SK-N-SH (cell line): ENCODE data around the gene FBXO47. TPM values are rescaled to one million over a fixed set of nuclear protein-coding genes. Genes with fewer than 3 reads are reported as not detected.
"Not testable (repeated sequence)": the region's sequence is repeated elsewhere in the genome, so short reads cannot be mapped to it uniquely, and the experiment has no call there.

Source experiments
- CTCF ChIA-PET: fragments of 300-600, 350-600 bp; formaldehyde crosslinking; extraction: SDS; loops from one replicate; lab custom pipeline; 2021; lab: Yijun Ruan, JAX
- POLR2A ChIA-PET: fragments of 350-600 bp; sonication (Branson Sonifier 250); formaldehyde crosslinking; extraction: SDS; loops from one replicate; lab custom pipeline; 2020; ENCODE audit warnings: antibody characterized with exemption, inconsistent platforms; lab: Yijun Ruan, JAX
- DNase-seq: peaks from one replicate; pipeline ENCODE4 v3.0.0; 2012
- H2AFZ ChIP-seq: fragments of 200-600 bp; sonication (generic); 2 replicates; pipeline ENCODE4 v1.8.1; 2016; ENCODE audit warnings: antibody characterized with exemption, mild to moderate bottlenecking, low read depth
- H3F3A ChIP-seq: fragments of 200-600 bp; sonication (generic); replicated peaks from 2 replicates; pipeline ENCODE3; 2016; ENCODE audit warnings: antibody characterized with exemption, mild to moderate bottlenecking; ENCODE audit not compliant: insufficient read depth
- H3K27ac ChIP-seq, 2 experiments: fragments of 200-500 bp in 1 of 2; fragments of 200-600 bp in 1 of 2; sonication (Bioruptor generic) in 1 of 2; sonication (generic), shearing (Covaris generic) in 1 of 2; 2 replicates each; pipeline versions ENCODE4 v1.5.1 to v1.6.1; 2014 to 2016; ENCODE audit warnings: low read depth in 2 of 2, inconsistent platforms in 1 of 2, low read length in 1 of 2, mild to moderate bottlenecking in 1 of 2, mixed read lengths in 1 of 2
- H3K27me3 ChIP-seq: fragments of 200-600 bp; sonication (generic), shearing (Covaris generic); 2 replicates; pipeline ENCODE4 v1.6.1; 2016; ENCODE audit warnings: mixed run types; ENCODE audit not compliant: insufficient read depth
- H3K36me3 ChIP-seq, 2 experiments: fragments of 200-500 bp in 1 of 2; fragments of 200-600 bp in 1 of 2; sonication (Bioruptor generic) in 1 of 2; sonication (generic) in 1 of 2; replicated peaks in 1 of 2; 2 replicates each; pipeline versions ENCODE3 to v1.5.1; 2014 to 2016; ENCODE audit warnings: low read length in 1 of 2, mild to moderate bottlenecking in 1 of 2; ENCODE audit not compliant: insufficient read depth in 2 of 2, control insufficient read depth in 1 of 2
- H3K4me1 ChIP-seq, 2 experiments: fragments of 200-500 bp in 1 of 2; fragments of 200-600 bp in 1 of 2; sonication (Bioruptor generic) in 1 of 2; sonication (generic), shearing (Covaris generic) in 1 of 2; 2 replicates each; pipeline versions ENCODE4 v1.5.1 to v1.6.1; 2014 to 2016; ENCODE audit warnings: low read depth in 1 of 2, low read length in 1 of 2, mixed run types in 1 of 2; ENCODE audit not compliant: insufficient read depth in 2 of 2, control insufficient read depth in 1 of 2
- H3K4me2 ChIP-seq: fragments of 200-600 bp; sonication (generic), shearing (Covaris generic); 2 replicates; pipeline ENCODE4 v1.6.1; 2017; ENCODE audit warnings: mixed run types
- H3K4me3 ChIP-seq, 2 experiments: fragments of 200-500 bp in 1 of 2; fragments of 200-600 bp in 1 of 2; sonication (Bioruptor generic) in 1 of 2; sonication (generic), shearing (Covaris generic) in 1 of 2; 2 replicates each; pipeline versions ENCODE4 v1.5.1 to v1.8.1; 2014 to 2016; ENCODE audit warnings: low read depth in 2 of 2, inconsistent platforms in 1 of 2, low read length in 1 of 2, mild to moderate bottlenecking in 1 of 2, mixed read lengths in 1 of 2, moderate library complexity in 1 of 2
- H3K79me2 ChIP-seq: fragments of 200-600 bp; sonication (generic); 2 replicates; pipeline ENCODE4 v1.8.1; 2017; ENCODE audit warnings: mild to moderate bottlenecking; ENCODE audit not compliant: insufficient read depth
- H3K9ac ChIP-seq: fragments of 200-600 bp; sonication (generic); 2 replicates; pipeline ENCODE4 v1.6.1; 2017; ENCODE audit warnings: mixed run types
- H3K9me2 ChIP-seq: fragments of 200-600 bp; sonication (generic); 2 replicates; pipeline ENCODE4 v1.6.1; 2017; ENCODE audit warnings: mixed run types
- H3K9me3 ChIP-seq: fragments of 200-600 bp; sonication (generic); 2 replicates; pipeline ENCODE4 v1.6.1; 2017; ENCODE audit warnings: mixed run types, mild to moderate bottlenecking, moderate library complexity
- H4K20me1 ChIP-seq: fragments of 200-600 bp; sonication (generic); 2 replicates; pipeline ENCODE4 v1.6.1; 2017; ENCODE audit warnings: mild to moderate bottlenecking, mixed run types; ENCODE audit not compliant: insufficient read depth
- CTCF ChIP-seq: fragments of 200-600 bp; sonication (generic); IDR thresholded peaks from 2 replicates; pipeline ENCODE4 v1.6.1; 2017; ENCODE audit warnings: antibody characterized with exemption, mild to moderate bottlenecking, moderate library complexity
- ELF1 ChIP-seq: IDR thresholded peaks from 2 replicates; pipeline ENCODE4 v1.4.0; 2012
- EZH2phosphoT487 ChIP-seq: fragments of 200-600 bp; sonication (generic); IDR thresholded peaks from 2 replicates; pipeline ENCODE4 v1.6.1; 2017; ENCODE audit warnings: low read depth, mixed run types, mild to moderate bottlenecking, antibody characterized with exemption, moderate library complexity, borderline replicate concordance
- GABPA ChIP-seq: IDR thresholded peaks from 2 replicates; pipeline ENCODE4 v1.4.0; 2012; ENCODE audit warnings: low read depth, mild to moderate bottlenecking
- MEF2A ChIP-seq: IDR thresholded peaks from 2 replicates; pipeline ENCODE4 v1.4.0; 2012; ENCODE audit warnings: low read depth, borderline replicate concordance
- MXI1 ChIP-seq: IDR thresholded peaks from 2 replicates; pipeline ENCODE4 v1.6.1; 2012; ENCODE audit warnings: mild to moderate bottlenecking, low read depth, low read length, improper control_type of control experiment
- TCF12 ChIP-seq: IDR thresholded peaks from 2 replicates; pipeline ENCODE4 v1.4.0; 2012
- WGBS: methylation state at CpG from one replicate; pipeline ENCODE4 v1.1.6; 2017; ENCODE audit warnings: low lambda C conversion rate; 5-methylcytosine and 5-hydroxymethylcytosine counted together
- polyA plus RNA-seq, 3 experiments: library from polyadenylated mRNA; depleted of rRNA; stranded (reverse); fragments of >200 nt; gene quantifications; 2 replicates each; pipeline ENCODE4 v1.2.3, GENCODE V29; 2012

FBXO47 gene
- polyA plus RNA-seq, 1 of the 3 experiments (the other 2 are of a cell fraction) = not detected

DNA sequence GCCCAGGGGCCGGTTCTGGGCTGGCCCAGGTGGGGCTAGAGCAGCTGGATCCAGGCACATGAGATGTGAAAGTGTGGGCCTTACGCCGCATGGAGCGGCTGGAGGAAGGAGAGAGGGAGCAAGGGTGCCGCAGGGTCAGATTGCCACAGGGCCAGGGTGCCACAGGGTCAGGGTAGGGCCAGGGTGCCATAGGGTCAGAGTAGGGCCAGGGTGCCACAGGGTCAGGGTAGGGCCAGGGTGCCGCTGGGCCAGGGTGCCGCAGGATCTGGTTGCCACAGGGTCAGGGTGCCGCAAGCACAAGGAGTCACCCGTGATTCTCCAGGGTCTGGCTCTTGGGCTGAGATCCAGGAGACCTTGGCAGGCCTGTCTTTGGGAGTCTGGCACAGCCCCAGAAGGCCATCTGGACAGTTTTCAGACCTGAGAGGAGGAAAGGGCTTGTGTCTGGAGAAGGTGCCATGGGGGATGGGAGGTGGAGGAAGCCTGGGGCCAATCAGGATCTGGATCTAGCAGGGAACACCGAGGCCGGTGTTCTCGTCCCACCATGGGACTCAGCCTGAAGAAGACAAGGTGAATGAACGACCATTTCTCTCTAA lies 54.9 kb downstream of the FBXO47 start (continued):
- TF ChIP-seq MEF2A (no peak), TCF12 (peak; percentile 94), GABPA (no peak)

GRCh38 chr17:38911731-38912081 lies 55.5 kb downstream of the FBXO47 start:
- H3K9ac ChIP-seq, DNase-seq, H3K27ac ChIP-seq, CTCF ChIA-PET, H2AFZ ChIP-seq, H3K4me3 ChIP-seq, H3K9me3 ChIP-seq, H3K9me2 ChIP-seq, H3F3A ChIP-seq, H3K4me2 ChIP-seq, H3K27me3 ChIP-seq: not testable (repeated sequence)
- peaks cover 0 to 45% of the 10 kb centered on the region in 2 experiments; a peak in 2 of 4 replicates for H3K4me1 ChIP-seq
- H3K79me2 ChIP-seq = peaks cover 77% of the 10 kb centered on the region
- POLR2A ChIA-PET = interaction anchor here (1.3 kb wide), 1 partner anchor 58 kb away, joined by 3 read pairs; the partner anchor contains the start of gene RPL23
- H4K20me1 ChIP-seq = peaks cover 70% of the 10 kb centered on the region
- H3K36me3 ChIP-seq = peaks cover 14 to 26% of the 10 kb centered on the region in 2 experiments
- WGBS = 100% methylated on average over 7 of the region's 8 CpGs

DNA sequence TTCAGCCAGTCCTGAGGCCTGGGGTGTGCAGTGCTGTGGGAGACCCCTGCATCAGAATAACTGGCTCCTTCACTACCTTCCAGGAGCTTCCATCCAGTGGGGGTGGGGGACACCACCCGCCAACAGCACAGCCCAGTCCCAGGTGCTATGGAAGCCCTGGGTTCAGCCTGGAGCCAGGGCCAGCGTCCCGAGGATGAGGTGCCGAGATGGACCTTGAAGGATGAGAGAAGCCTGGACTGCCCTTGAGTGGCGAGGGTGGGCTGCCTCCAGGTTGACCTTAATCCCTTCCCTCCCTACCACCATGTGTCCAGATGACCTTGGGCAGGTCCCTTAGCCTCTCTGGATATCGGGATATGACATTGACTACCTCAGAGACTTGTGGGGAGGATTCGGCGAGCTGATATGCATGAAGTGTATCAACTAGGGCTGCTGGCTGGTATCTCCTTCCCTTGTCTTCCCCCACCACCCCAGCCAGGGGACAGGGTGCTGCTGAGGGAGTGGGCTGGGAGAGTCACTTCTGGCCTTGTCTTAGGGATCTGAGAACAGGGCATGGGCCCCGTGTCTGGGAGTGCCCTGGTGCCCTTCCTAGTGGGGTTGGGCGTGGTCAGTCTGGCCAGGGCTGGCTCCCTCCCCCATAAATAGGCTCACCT lies 56.0 kb downstream of the FBXO47 start:
- CTCF ChIA-PET = interaction anchor here (1.0 kb wide), 1 partner anchor 41 kb away, joined by 3 read pairs; the partner anchor contains the start of gene LASP1
- Histone ChIP-seq H3K4me2 (no peak overlapping the region), H3K9me3 (no peaks in the 10 kb centered on the region), H3K27ac (no peak overlapping the region), H3K9ac (no peak overlapping the region), H3F3A (peaks cover 3% of the 10 kb centered on the region), H3K36me3 (peaks cover 11 to 25% of the 10 kb centered on the region in 2 experiments), H4K20me1 (peaks cover 74% of the 10 kb centered on the region), H2AFZ (no peak overlapping the region), H3K4me3 (no peak overlapping the region), H3K9me2 (no peaks in the 10 kb centered on the region), H3K79me2 (peaks cover 82% of the 10 kb centered on the region), H3K4me1 (peaks cover 0 to 45% of the 10 kb centered on the region in 2 experiments; a peak in 2 of 4 replicates), H3K27me3 (no peaks in the 10 kb centered on the region)
- POLR2A ChIA-PET = interaction anchor here (0.9 to 1.3 kb wide), 2 partner anchors 14 to 58 kb away, joined by 3 to 4 read pairs; partner anchors contain the start of genes LASP1NB and RPL23
- 95% methylated on average over 2 of the region's 10 CpGs for WGBS
- no peak for TF ChIP-seq MXI1
- no peak for DNase-seq

- DNase-seq = no peak
- Histone ChIP-seq H4K20me1 (peaks cover 77% of the 10 kb centered on the region), H3F3A (peaks cover 3% of the 10 kb centered on the region), H3K79me2 (peaks cover 84% of the 10 kb centered on the region), H3K4me2 (no peak overlapping the region), H3K27me3 (no peaks in the 10 kb centered on the region), H3K36me3 (peaks cover 9 to 19% of the 10 kb centered on the region in 2 experiments), H3K4me3 (no peak overlapping the region), H3K9me3 (no peaks in the 10 kb centered on the region), H2AFZ (no peak overlapping the region), H3K9ac (no peak overlapping the region), H3K27ac (no peak overlapping the region), H3K4me1 (peaks cover 0 to 38% of the 10 kb centered on the region in 2 experiments; a peak in 1 of 4 replicates), H3K9me2 (no peaks in the 10 kb centered on the region)
- CTCF ChIA-PET = interaction anchor here (1.0 to 1.8 kb wide), 2 partner anchors 16 to 40 kb away, joined by 3 to 6 read pairs; partner anchors contain the start of gene LASP1
- WGBS = 84% methylated on average over 5 of the region's 5 CpGs
- TF ChIP-seq ELF1 (no peak), EZH2phosphoT487 (no peak), MXI1 (no peak), CTCF (no peak)
- POLR2A ChIA-PET = interaction anchor here (0.9 kb wide), 1 partner anchor 15 kb away, joined by 4 read pairs; the partner anchor contains the start of gene LASP1NB
These were observed 56.9 kb downstream of the FBXO47 start for GRCh38 chr17:38910325-38910724.
